Breast epithelium (tissue), 4 donors: ENCODE measurements around the gene GRK5. TPM values are rescaled to one million over a fixed set of nuclear protein-coding genes. Genes with fewer than 3 reads are reported as not detected.

Source experiments
- DNase-seq, 2 donors: peaks; one replicate each; pipeline ENCODE4 v3.0.0-alpha.2; 2019; ENCODE audit warnings: low spot score in 2 of 2
- H3K27ac ChIP-seq, 2 donors: fragments of 200-600 bp; sonication (generic) in 1 of 2; one replicate each; pipeline ENCODE4 v1.5.1; 2016 to 2019; ENCODE audit warnings: mild to moderate bottlenecking in 1 of 2
- H3K27me3 ChIP-seq, 2 donors: fragments of 200-600 bp; sonication (generic) in 1 of 2; one replicate each; pipeline versions ENCODE4 v1.5.1 to v1.6.0; 2017 to 2019; ENCODE audit warnings: control low read depth in 1 of 2, mild to moderate bottlenecking in 1 of 2
- H3K36me3 ChIP-seq: fragments of 200-600 bp; one replicate; pipeline ENCODE4 v1.5.1; 2019
- H3K4me1 ChIP-seq, 2 donors: fragments of 200-600 bp; sonication (generic); one replicate each; pipeline ENCODE4 v1.5.1; 2016 to 2019; ENCODE audit warnings: control low read depth in 1 of 2
- H3K4me3 ChIP-seq, 3 donors: fragments of 200-600 bp; sonication (generic); 1 replicate in 2 of 3; 2 replicates in 1 of 3; pipeline ENCODE4 v1.5.1; 2016 to 2019; ENCODE audit warnings: mild to moderate bottlenecking in 3 of 3, moderate library complexity in 2 of 3
- H3K9me3 ChIP-seq, 2 donors: fragments of 200-600 bp; sonication (generic) in 1 of 2; one replicate each; pipeline ENCODE4 v1.5.1; 2016 to 2019; ENCODE audit warnings: control low read depth in 1 of 2
- CTCF ChIP-seq, 3 donors: fragments of 450-650 bp; IDR thresholded peaks; one replicate each; pipeline ENCODE4 v1.5.1; 2016 to 2017; ENCODE audit warnings: antibody characterized with exemption in 3 of 3, mild to moderate bottlenecking in 3 of 3, moderate library complexity in 3 of 3
- POLR2A ChIP-seq: fragments of 450-650 bp; IDR thresholded peaks from one replicate; pipeline ENCODE4 v1.6.1; 2016; ENCODE audit warnings: antibody characterized with exemption, mild to moderate bottlenecking, moderate library complexity
- POLR2AphosphoS5 ChIP-seq, 3 donors: sonication (generic); formaldehyde crosslinking; IDR thresholded peaks; one replicate each; pipeline ENCODE4 v1.6.1; 2017; ENCODE audit warnings: antibody characterized with exemption in 3 of 3
- intact Hi-C: fragments of 100-400 bp; cut with DNase I; formaldehyde crosslinking; loops from one replicate; pipeline ENCODE4 v1.15.1; 2023; ENCODE audit warnings: low total_unique reads
- total RNA-seq, 3 donors: library from RNA; depleted of rRNA; stranded (reverse); fragments of >200 nt; gene quantifications; one replicate each; pipeline ENCODE4 v1.1.0, GENCODE V29; 2016

GRK5 gene
- total RNA-seq, 3 donors from 2014 or later: 14.9 to 20.6 (median 15.2) TPM

- H3K27ac ChIP-seq: no peak overlapping the region
- no peaks in the 10 kb centered on the region for H3K36me3 ChIP-seq
- peaks cover 14% of the 10 kb centered on the region in 2 donors for H3K4me1 ChIP-seq
- no peak overlapping the region for H3K4me3 ChIP-seq
- TF ChIP-seq CTCF (IDR thresholded peaks at IDR 0.05): no peak
- TF ChIP-seq POLR2AphosphoS5 (IDR thresholded peaks at IDR 0.05): no peak
- no peak for TF ChIP-seq POLR2A
- H3K27me3 ChIP-seq: no peaks in the 10 kb centered on the region
- intact Hi-C loops: loop anchor here (10.0 kb wide), 1 partner anchor 235 kb away; the partner anchor contains the start of gene GRK5
- no peaks in the 10 kb centered on the region for H3K9me3 ChIP-seq
- no peak for DNase-seq
Measured at GRCh38 chr10:119439922-119440321, 232.6 kb downstream of the GRK5 start.

- DNase-seq: peak in 1 of 2 donors; percentile 51
- Histone ChIP-seq H3K27me3 (no peaks in the 10 kb centered on the region), H3K9me3 (no peaks in the 10 kb centered on the region), H3K4me3 (peak overlapping the region in 1 of 3 donors; percentile 32), H3K36me3 (no peaks in the 10 kb centered on the region), H3K27ac (peak overlapping the region; percentile 83 to 93), H3K4me1 (peaks cover 14% of the 10 kb centered on the region in 2 donors)
- TF ChIP-seq POLR2AphosphoS5 (IDR thresholded peaks at IDR 0.05) (peak; percentile 37 to 62 (median 59)), CTCF (IDR thresholded peaks at IDR 0.05) (no peak)
- intact Hi-C loops: loop anchor here (10.0 kb wide), 1 partner anchor 236 kb away; the partner anchor contains the start of gene GRK5
Measured at GRCh38 chr10:119441151-119441821, 233.9 kb downstream of the GRK5 start.

- Histone ChIP-seq H3K27me3 (no peaks in the 10 kb centered on the region), H3K4me1 (peaks cover 14% of the 10 kb centered on the region in 2 donors), H3K27ac (peak overlapping the region; percentile 83 to 93), H3K9me3 (no peaks in the 10 kb centered on the region), H3K36me3 (no peaks in the 10 kb centered on the region), H3K4me3 (no peak overlapping the region)
- no peak for TF ChIP-seq CTCF (IDR thresholded peaks at IDR 0.05)
- TF ChIP-seq POLR2A: no peak
- TF ChIP-seq POLR2AphosphoS5 (IDR thresholded peaks at IDR 0.05): no peak
- no peak for DNase-seq
- intact Hi-C loops: loop anchor here (10.0 kb wide), 1 partner anchor 237 kb away; the partner anchor contains the start of gene GRK5
Measured at GRCh38 chr10:119441921-119442757, 234.8 kb downstream of the GRK5 start.

GRCh38 chr10:119442758-119443060, 235.3 kb downstream of the GRK5 start:
- intact Hi-C loops: loop anchor here (10.0 kb wide), 1 partner anchor 238 kb away; the partner anchor contains the start of gene GRK5
- no peaks in the 10 kb centered on the region for H3K9me3 ChIP-seq
- peaks cover 14% of the 10 kb centered on the region in 2 donors for H3K4me1 ChIP-seq
- DNase-seq: no peak
- peak overlapping the region in 1 of 2 donors; percentile 93 for H3K27ac ChIP-seq
- no peaks in the 10 kb centered on the region for H3K36me3 ChIP-seq
- no peaks in the 10 kb centered on the region for H3K27me3 ChIP-seq
- H3K4me3 ChIP-seq: no peak overlapping the region
- TF ChIP-seq POLR2AphosphoS5 (IDR thresholded peaks at IDR 0.05) (no peak), CTCF (IDR thresholded peaks at IDR 0.05) (no peak), POLR2A (no peak)

GRCh38 chr10:119443441-119443840, 236.1 kb downstream of the GRK5 start:
- H3K36me3 ChIP-seq: no peaks in the 10 kb centered on the region
- TF ChIP-seq POLR2A (no peak), POLR2AphosphoS5 (IDR thresholded peaks at IDR 0.05) (no peak), CTCF (IDR thresholded peaks at IDR 0.05) (no peak)
- no peak overlapping the region for H3K27ac ChIP-seq
- intact Hi-C loops: loop anchor here (10.0 kb wide), 1 partner anchor 239 kb away; the partner anchor contains the start of gene GRK5
- no peak overlapping the region for H3K4me3 ChIP-seq
- no peaks in the 10 kb centered on the region for H3K9me3 ChIP-seq
- no peaks in the 10 kb centered on the region for H3K27me3 ChIP-seq
- no peak for DNase-seq
- H3K4me1 ChIP-seq: peaks cover 14% of the 10 kb centered on the region in 2 donors
